ENCODE data around the gene PHF20.

PHF20 gene

DNA sequence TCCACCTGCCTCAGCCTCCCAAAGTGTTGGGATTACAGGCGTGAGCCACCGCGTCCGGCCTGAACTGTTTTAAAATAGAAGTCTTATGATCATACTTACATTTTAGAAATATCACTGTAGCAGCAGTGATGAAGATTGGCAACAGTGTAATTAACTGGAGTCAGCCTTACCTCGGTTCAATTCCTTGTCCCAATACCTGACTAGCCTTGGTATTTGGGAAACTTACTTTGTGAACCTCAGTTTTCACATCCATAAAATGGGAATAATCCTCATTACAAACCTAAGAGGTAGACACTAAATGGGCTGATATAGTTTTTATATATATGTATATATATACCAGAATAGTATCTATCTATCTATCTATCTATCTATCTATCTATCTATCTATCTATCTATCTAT is 19.3 kb downstream of the PHF20 start:
- DNase-seq (ENCODE audit: low read depth) = no peak
- TF ChIP-seq, protein P1, sequence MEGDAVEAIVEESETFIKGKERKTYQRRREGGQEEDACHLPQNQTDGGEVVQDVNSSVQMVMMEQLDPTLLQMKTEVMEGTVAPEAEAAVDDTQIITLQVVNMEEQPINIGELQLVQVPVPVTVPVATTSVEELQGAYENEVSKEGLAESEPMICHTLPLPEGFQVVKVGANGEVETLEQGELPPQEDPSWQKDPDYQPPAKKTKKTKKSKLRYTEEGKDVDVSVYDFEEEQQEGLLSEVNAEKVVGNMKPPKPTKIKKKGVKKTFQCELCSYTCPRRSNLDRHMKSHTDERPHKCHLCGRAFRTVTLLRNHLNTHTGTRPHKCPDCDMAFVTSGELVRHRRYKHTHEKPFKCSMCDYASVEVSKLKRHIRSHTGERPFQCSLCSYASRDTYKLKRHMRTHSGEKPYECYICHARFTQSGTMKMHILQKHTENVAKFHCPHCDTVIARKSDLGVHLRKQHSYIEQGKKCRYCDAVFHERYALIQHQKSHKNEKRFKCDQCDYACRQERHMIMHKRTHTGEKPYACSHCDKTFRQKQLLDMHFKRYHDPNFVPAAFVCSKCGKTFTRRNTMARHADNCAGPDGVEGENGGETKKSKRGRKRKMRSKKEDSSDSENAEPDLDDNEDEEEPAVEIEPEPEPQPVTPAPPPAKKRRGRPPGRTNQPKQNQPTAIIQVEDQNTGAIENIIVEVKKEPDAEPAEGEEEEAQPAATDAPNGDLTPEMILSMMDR (IDR thresholded peaks at IDR 0.05; ENCODE audit: low read length, missing control alignments) = no peak
- no peak overlapping the region for H3K4me3 ChIP-seq (replicated peaks; ENCODE audit: low read depth, low read length)

DNA sequence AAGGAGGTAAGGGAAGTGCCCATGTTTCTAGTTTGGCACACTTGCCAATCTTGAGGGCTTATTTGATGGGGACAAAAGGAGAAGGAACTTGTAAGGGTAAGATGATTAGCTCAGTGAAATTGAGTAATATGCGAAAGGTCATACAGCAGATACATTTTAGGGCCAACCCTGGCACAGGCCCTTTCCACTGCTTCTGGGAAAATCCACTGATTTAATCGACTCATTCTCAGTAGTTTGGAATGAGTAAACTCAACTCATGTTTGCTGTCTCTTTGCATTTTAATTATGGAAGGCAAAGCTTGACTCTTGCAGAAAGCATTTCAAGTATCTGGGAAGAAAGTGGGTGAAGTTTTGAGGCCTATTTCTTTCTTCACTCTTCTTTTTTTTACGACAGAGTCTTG is 20.0 kb downstream of the PHF20 start:
- DNase-seq (ENCODE audit: low read depth) = peak; percentile 37
- no peak overlapping the region for H3K4me3 ChIP-seq (replicated peaks; ENCODE audit: low read depth, low read length)
- TF ChIP-seq, protein P1 (IDR thresholded peaks at IDR 0.05; ENCODE audit: low read length, missing control alignments) = no peak

GRCh38 chr20:35792740-35793139 is 20.9 kb downstream of the PHF20 start:
- H3K4me3 ChIP-seq (replicated peaks; ENCODE audit: low read depth, low read length) = no peak overlapping the region
- TF ChIP-seq, protein P1 (IDR thresholded peaks at IDR 0.05; ENCODE audit: low read length, missing control alignments) = no peak
- no peak for DNase-seq (ENCODE audit: low read depth)

GRCh38 chr20:35796571-35796970 is 24.8 kb downstream of the PHF20 start:
- peak; percentile 74 for DNase-seq (ENCODE audit: low read depth)
- TF ChIP-seq, protein P1 (IDR thresholded peaks at IDR 0.05; ENCODE audit: low read length, missing control alignments) = no peak
- H3K4me3 ChIP-seq (replicated peaks; ENCODE audit: low read depth, low read length) = no peak overlapping the region

DNA sequence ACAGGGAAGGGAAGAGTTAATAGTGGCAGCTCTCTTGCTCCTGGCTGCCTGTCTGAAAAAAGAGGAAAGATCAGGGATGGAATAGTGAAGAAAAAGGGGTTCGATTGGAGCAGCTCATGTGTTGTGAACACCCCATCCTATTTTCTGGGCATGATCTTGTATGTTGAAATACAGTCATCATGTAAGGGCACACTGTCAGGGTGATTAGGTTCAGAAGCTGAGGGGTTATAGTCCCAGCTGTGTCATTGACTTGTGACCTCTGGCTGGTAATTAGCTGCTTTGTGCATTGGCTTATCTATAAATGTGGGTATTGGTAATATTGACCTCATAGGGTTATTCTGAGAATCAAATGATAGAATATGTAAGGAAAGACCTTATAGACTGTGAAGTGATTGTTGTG is 30.1 kb downstream of the PHF20 start:
- H3K4me3 ChIP-seq (replicated peaks; ENCODE audit: low read depth, low read length) = no peak overlapping the region
- TF ChIP-seq, protein P1 (IDR thresholded peaks at IDR 0.05; ENCODE audit: low read length, missing control alignments) = no peak
- no peak for DNase-seq (ENCODE audit: low read depth)

DNA sequence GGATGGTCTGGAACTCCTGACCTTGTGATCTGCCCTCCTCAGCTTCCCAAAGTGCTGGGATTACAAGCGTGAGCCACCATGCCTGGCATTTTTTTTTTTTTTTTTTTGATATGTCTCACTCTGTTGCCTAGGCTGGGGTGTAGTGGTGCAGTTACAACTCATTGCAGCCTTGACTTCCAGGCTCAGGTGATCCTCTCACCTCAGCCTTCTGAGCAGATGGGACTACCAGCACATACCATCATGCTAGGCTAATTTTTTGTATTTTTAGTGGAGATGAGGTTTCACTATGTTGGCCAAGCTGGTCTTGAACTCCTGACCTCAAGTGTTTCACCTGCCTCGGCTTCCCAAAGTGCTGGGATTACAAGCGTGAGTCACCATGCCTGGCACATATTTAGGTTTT is 34.3 kb downstream of the PHF20 start:
- H3K4me3 ChIP-seq (replicated peaks; ENCODE audit: low read depth, low read length) = no peak overlapping the region
- no peak for DNase-seq (ENCODE audit: low read depth)
- TF ChIP-seq, protein P1 (IDR thresholded peaks at IDR 0.05; ENCODE audit: low read length, missing control alignments) = no peak

DNA sequence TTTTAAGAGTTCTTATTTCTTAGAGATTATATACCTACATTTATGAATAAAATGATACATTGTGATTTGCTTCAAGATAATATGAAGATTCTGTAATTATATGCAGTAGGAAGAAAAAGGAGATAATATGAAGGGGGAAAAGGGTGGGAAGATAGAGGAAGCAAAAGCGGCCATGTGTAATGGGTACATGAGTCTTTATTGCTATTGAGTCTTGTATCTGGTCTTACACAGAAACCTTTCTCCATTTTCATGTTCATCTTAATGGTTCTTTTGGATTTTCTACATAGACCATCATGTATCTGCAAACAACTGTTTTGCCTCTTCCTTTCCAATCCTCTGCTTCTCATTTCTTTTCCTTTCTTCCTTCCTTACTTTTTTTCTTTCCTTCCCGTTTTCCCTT is 36.1 kb downstream of the PHF20 start:
- DNase-seq (ENCODE audit: low read depth) = no peak
- no peak overlapping the region for H3K4me3 ChIP-seq (replicated peaks; ENCODE audit: low read depth, low read length)
- TF ChIP-seq, protein P1 (IDR thresholded peaks at IDR 0.05; ENCODE audit: low read length, missing control alignments) = no peak
